ENCODE measurements around the gene TMEM108.

Gene TMEM108

GRCh38 chr3:133023362-133023761 is 14.8 kb upstream of the TMEM108 start:
- no peak overlapping the region for H3K4me3 ChIP-seq (ENCODE audit: low read depth in 1 of 2, low read length in 2 of 2)
- no peaks in the 10 kb centered on the region for H3K9me3 ChIP-seq (ENCODE audit: control insufficient read depth in 1 of 2, low read length in 2 of 2)
- H3K27ac ChIP-seq (ENCODE audit: low read depth, low read length): no peak overlapping the region
- no peaks in the 10 kb centered on the region for H3K4me1 ChIP-seq (ENCODE audit: control insufficient read depth in 1 of 2, insufficient read depth in 2 of 2, low read length in 2 of 2)
- no peaks in the 10 kb centered on the region for H3K27me3 ChIP-seq (ENCODE audit: control insufficient read depth in 1 of 2, insufficient read depth in 2 of 2, low read length in 2 of 2)
- no peak overlapping the region for H3K9ac ChIP-seq (ENCODE audit: low read depth in 1 of 2, low read length in 2 of 2)
- no peaks in the 10 kb centered on the region for H3K36me3 ChIP-seq (ENCODE audit: control insufficient read depth in 1 of 2, insufficient read depth in 2 of 2, low read length in 2 of 2)

GRCh38 chr3:133025546-133025945 is 12.6 kb upstream of the TMEM108 start:
- no peaks in the 10 kb centered on the region for H3K4me1 ChIP-seq (ENCODE audit: control insufficient read depth in 1 of 2, insufficient read depth in 2 of 2, low read length in 2 of 2)
- H3K9me3 ChIP-seq (ENCODE audit: control insufficient read depth in 1 of 2, low read length in 2 of 2): no peaks in the 10 kb centered on the region
- H3K27ac ChIP-seq (ENCODE audit: low read depth, low read length): no peak overlapping the region
- H3K27me3 ChIP-seq (ENCODE audit: control insufficient read depth in 1 of 2, insufficient read depth in 2 of 2, low read length in 2 of 2): no peaks in the 10 kb centered on the region
- H3K4me3 ChIP-seq (ENCODE audit: low read depth in 1 of 2, low read length in 2 of 2): no peak overlapping the region
- no peak overlapping the region for H3K9ac ChIP-seq (ENCODE audit: low read depth in 1 of 2, low read length in 2 of 2)
- H3K36me3 ChIP-seq (ENCODE audit: control insufficient read depth in 1 of 2, insufficient read depth in 2 of 2, low read length in 2 of 2): no peaks in the 10 kb centered on the region

DNA sequence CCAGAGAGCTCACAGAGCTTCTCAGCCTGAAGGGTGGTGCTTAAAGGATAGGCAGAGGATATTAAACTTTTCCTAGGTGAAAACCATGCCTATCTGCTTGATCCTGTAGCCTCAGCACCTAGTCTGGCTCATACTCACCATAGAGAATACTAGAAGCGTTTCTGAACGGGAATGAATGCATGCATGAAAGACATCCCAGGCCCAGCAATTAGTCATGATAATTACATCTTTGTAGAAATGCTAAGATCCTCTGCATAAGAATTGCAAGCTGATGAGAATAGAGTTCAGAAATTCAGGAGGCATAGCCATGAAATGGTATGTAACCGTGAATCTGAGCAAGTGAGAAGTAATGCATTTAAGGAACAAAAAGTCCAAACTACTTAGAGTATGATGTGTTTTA is 5.9 kb upstream of the TMEM108 start:
- Histone ChIP-seq H3K9ac (ENCODE audit: low read depth in 1 of 2, low read length in 2 of 2) (no peak overlapping the region), H3K4me1 (ENCODE audit: control insufficient read depth in 1 of 2, insufficient read depth in 2 of 2, low read length in 2 of 2) (no peaks in the 10 kb centered on the region), H3K27ac (ENCODE audit: low read depth, low read length) (no peak overlapping the region), H3K36me3 (ENCODE audit: control insufficient read depth in 1 of 2, insufficient read depth in 2 of 2, low read length in 2 of 2) (no peaks in the 10 kb centered on the region), H3K27me3 (ENCODE audit: control insufficient read depth in 1 of 2, insufficient read depth in 2 of 2, low read length in 2 of 2) (peaks cover 4 to 8% of the 10 kb centered on the region in 2 donors), H3K9me3 (ENCODE audit: control insufficient read depth in 1 of 2, low read length in 2 of 2) (no peaks in the 10 kb centered on the region), H3K4me3 (ENCODE audit: low read depth in 1 of 2, low read length in 2 of 2) (no peak overlapping the region)

GRCh38 chr3:133037436-133037835 is 755 bp upstream of the TMEM108 start:
- Histone ChIP-seq H3K4me1 (ENCODE audit: control insufficient read depth in 1 of 2, insufficient read depth in 2 of 2, low read length in 2 of 2) (peaks cover 7 to 9% of the 10 kb centered on the region in 2 donors), H3K27ac (ENCODE audit: low read depth, low read length) (no peak overlapping the region), H3K9ac (ENCODE audit: low read depth in 1 of 2, low read length in 2 of 2) (no peak overlapping the region), H3K4me3 (ENCODE audit: low read depth in 1 of 2, low read length in 2 of 2) (peak overlapping the region in 1 of 2 donors; percentile 62), H3K9me3 (ENCODE audit: control insufficient read depth in 1 of 2, low read length in 2 of 2) (no peaks in the 10 kb centered on the region), H3K36me3 (ENCODE audit: control insufficient read depth in 1 of 2, insufficient read depth in 2 of 2, low read length in 2 of 2) (no peaks in the 10 kb centered on the region), H3K27me3 (ENCODE audit: control insufficient read depth in 1 of 2, insufficient read depth in 2 of 2, low read length in 2 of 2) (peaks cover 32 to 34% of the 10 kb centered on the region in 2 donors)

GRCh38 chr3:133038731-133039375 is 662 bp downstream of the TMEM108 start:
- H3K27me3 ChIP-seq (ENCODE audit: control insufficient read depth in 1 of 2, insufficient read depth in 2 of 2, low read length in 2 of 2): peaks cover 32 to 34% of the 10 kb centered on the region in 2 donors
- no peaks in the 10 kb centered on the region for H3K36me3 ChIP-seq (ENCODE audit: control insufficient read depth in 1 of 2, insufficient read depth in 2 of 2, low read length in 2 of 2)
- H3K4me1 ChIP-seq (ENCODE audit: control insufficient read depth in 1 of 2, insufficient read depth in 2 of 2, low read length in 2 of 2): peaks cover 7 to 9% of the 10 kb centered on the region in 2 donors
- H3K4me3 ChIP-seq (ENCODE audit: low read depth in 1 of 2, low read length in 2 of 2): peak overlapping the region; percentile 62 to 64
- no peaks in the 10 kb centered on the region for H3K9me3 ChIP-seq (ENCODE audit: control insufficient read depth in 1 of 2, low read length in 2 of 2)
- no peak overlapping the region for H3K27ac ChIP-seq (ENCODE audit: low read depth, low read length)
- no peak overlapping the region for H3K9ac ChIP-seq (ENCODE audit: low read depth in 1 of 2, low read length in 2 of 2)

GRCh38 chr3:133040696-133041523 is 2.7 kb downstream of the TMEM108 start:
- H3K27ac ChIP-seq (ENCODE audit: low read depth, low read length): no peak overlapping the region
- no peaks in the 10 kb centered on the region for H3K36me3 ChIP-seq (ENCODE audit: control insufficient read depth in 1 of 2, insufficient read depth in 2 of 2, low read length in 2 of 2)

GRCh38 chr3:133041524-133041829 is 3.3 kb downstream of the TMEM108 start:
- Histone ChIP-seq H3K4me1 (ENCODE audit: control insufficient read depth in 1 of 2, insufficient read depth in 2 of 2, low read length in 2 of 2) (peaks cover 7 to 9% of the 10 kb centered on the region in 2 donors), H3K36me3 (ENCODE audit: control insufficient read depth in 1 of 2, insufficient read depth in 2 of 2, low read length in 2 of 2) (no peaks in the 10 kb centered on the region), H3K4me3 (ENCODE audit: low read depth in 1 of 2, low read length in 2 of 2) (no peak overlapping the region), H3K9ac (ENCODE audit: low read depth in 1 of 2, low read length in 2 of 2) (no peak overlapping the region), H3K27ac (ENCODE audit: low read depth, low read length) (no peak overlapping the region), H3K9me3 (ENCODE audit: control insufficient read depth in 1 of 2, low read length in 2 of 2) (no peaks in the 10 kb centered on the region), H3K27me3 (ENCODE audit: control insufficient read depth in 1 of 2, insufficient read depth in 2 of 2, low read length in 2 of 2) (peaks cover 32 to 34% of the 10 kb centered on the region in 2 donors)

More at GRCh38 chr3:133040696-133041523, 2.7 kb downstream of the TMEM108 start:
- Histone ChIP-seq H3K4me3 (ENCODE audit: low read depth in 1 of 2, low read length in 2 of 2) (no peak overlapping the region), H3K9me3 (ENCODE audit: control insufficient read depth in 1 of 2, low read length in 2 of 2) (no peaks in the 10 kb centered on the region), H3K9ac (ENCODE audit: low read depth in 1 of 2, low read length in 2 of 2) (no peak overlapping the region), H3K4me1 (ENCODE audit: control insufficient read depth in 1 of 2, insufficient read depth in 2 of 2, low read length in 2 of 2) (peaks cover 7 to 9% of the 10 kb centered on the region in 2 donors), H3K27me3 (ENCODE audit: control insufficient read depth in 1 of 2, insufficient read depth in 2 of 2, low read length in 2 of 2) (peaks cover 32 to 34% of the 10 kb centered on the region in 2 donors)

DNA sequence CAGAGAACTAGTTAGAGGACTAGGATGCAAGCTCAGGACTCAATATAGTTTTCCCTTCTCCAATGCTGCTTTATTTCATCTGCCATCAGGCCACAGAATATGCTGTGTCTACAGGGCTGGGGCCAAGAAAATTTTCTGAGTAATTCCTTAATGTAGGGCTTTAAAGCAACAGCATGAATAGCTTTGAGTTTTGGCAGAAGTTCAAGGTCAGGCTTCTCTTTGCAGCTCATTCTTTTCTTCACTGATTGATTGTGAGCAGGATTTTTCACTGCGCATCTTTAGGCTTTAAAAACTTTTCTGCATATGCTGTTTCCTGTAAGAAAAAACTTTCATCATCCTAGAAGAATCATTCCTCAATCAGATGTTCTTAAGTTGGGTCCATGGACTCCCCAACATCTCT is 4.6 kb downstream of the TMEM108 start:
- H3K4me3 ChIP-seq (ENCODE audit: low read depth in 1 of 2, low read length in 2 of 2): no peak overlapping the region
- H3K27me3 ChIP-seq (ENCODE audit: control insufficient read depth in 1 of 2, insufficient read depth in 2 of 2, low read length in 2 of 2): peaks cover 21 to 23% of the 10 kb centered on the region in 2 donors
- no peak overlapping the region for H3K27ac ChIP-seq (ENCODE audit: low read depth, low read length)
- no peaks in the 10 kb centered on the region for H3K36me3 ChIP-seq (ENCODE audit: control insufficient read depth in 1 of 2, insufficient read depth in 2 of 2, low read length in 2 of 2)
- peaks cover 6 to 7% of the 10 kb centered on the region in 2 donors for H3K4me1 ChIP-seq (ENCODE audit: control insufficient read depth in 1 of 2, insufficient read depth in 2 of 2, low read length in 2 of 2)
- no peaks in the 10 kb centered on the region for H3K9me3 ChIP-seq (ENCODE audit: control insufficient read depth in 1 of 2, low read length in 2 of 2)
- H3K9ac ChIP-seq (ENCODE audit: low read depth in 1 of 2, low read length in 2 of 2): no peak overlapping the region

DNA sequence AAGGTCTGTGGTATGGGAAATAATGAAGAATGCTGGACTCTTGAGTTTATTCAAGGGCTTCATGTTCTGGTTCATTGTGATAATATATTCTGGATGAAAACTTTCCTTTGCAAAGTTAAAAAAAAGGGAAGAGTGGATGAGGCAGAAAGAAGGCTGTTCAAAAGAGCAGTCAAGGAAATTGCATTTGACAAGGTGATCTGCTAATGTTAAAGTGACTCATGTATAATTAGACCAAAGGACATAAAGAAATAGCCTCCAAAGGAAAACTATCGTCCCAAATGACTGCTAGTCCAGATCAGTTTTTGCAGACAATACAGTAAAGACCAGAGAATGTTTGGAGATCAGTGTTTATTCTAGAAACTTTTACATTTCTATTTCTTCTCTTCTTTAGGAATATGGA is 9.8 kb downstream of the TMEM108 start:
- no peaks in the 10 kb centered on the region for H3K36me3 ChIP-seq (ENCODE audit: control insufficient read depth in 1 of 2, insufficient read depth in 2 of 2, low read length in 2 of 2)
- H3K27ac ChIP-seq (ENCODE audit: low read depth, low read length): no peak overlapping the region
- H3K4me1 ChIP-seq (ENCODE audit: control insufficient read depth in 1 of 2, insufficient read depth in 2 of 2, low read length in 2 of 2): no peaks in the 10 kb centered on the region
- H3K9me3 ChIP-seq (ENCODE audit: control insufficient read depth in 1 of 2, low read length in 2 of 2): no peaks in the 10 kb centered on the region
- no peak overlapping the region for H3K9ac ChIP-seq (ENCODE audit: low read depth in 1 of 2, low read length in 2 of 2)
- H3K27me3 ChIP-seq (ENCODE audit: control insufficient read depth in 1 of 2, insufficient read depth in 2 of 2, low read length in 2 of 2): peaks cover 0 to 4% of the 10 kb centered on the region in 2 donors
- H3K4me3 ChIP-seq (ENCODE audit: low read depth in 1 of 2, low read length in 2 of 2): no peak overlapping the region

DNA sequence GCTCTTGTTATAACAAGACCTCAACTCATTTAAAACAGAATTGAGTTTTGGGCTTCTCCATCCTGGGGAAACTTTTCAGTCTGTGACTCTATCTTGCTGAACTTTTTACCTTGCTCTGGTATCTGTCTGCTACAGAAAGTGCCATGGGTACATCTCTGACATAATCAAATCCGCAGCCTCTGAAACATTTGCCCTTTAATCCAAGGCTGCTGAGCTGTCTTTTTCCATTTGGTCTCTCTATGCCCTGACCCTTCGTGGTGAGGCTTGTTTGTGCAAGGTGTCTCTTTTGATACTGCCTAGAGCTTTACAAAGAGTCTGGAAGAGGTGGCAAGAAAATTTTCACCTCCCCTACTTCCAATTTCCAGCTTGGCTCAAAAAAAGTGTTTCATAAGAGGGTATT is 11.3 kb downstream of the TMEM108 start:
- H3K27ac ChIP-seq (ENCODE audit: low read depth, low read length): no peak overlapping the region
- H3K9me3 ChIP-seq (ENCODE audit: control insufficient read depth in 1 of 2, low read length in 2 of 2): no peaks in the 10 kb centered on the region
- peaks cover 0 to 4% of the 10 kb centered on the region in 2 donors for H3K27me3 ChIP-seq (ENCODE audit: control insufficient read depth in 1 of 2, insufficient read depth in 2 of 2, low read length in 2 of 2)
- no peaks in the 10 kb centered on the region for H3K4me1 ChIP-seq (ENCODE audit: control insufficient read depth in 1 of 2, insufficient read depth in 2 of 2, low read length in 2 of 2)
- no peak overlapping the region for H3K9ac ChIP-seq (ENCODE audit: low read depth in 1 of 2, low read length in 2 of 2)
- H3K36me3 ChIP-seq (ENCODE audit: control insufficient read depth in 1 of 2, insufficient read depth in 2 of 2, low read length in 2 of 2): no peaks in the 10 kb centered on the region
- H3K4me3 ChIP-seq (ENCODE audit: low read depth in 1 of 2, low read length in 2 of 2): no peak overlapping the region
